Neural cell (in vitro differentiated cells): ENCODE measurements around the gene ACACA. TPM values are rescaled to one million over a fixed set of nuclear protein-coding genes. Genes with fewer than 3 reads are reported as not detected.

ENCODE experiments used
- H2AFZ ChIP-seq: fragments of 200-600, 300-800 bp; sonication (generic), shearing (Covaris generic); 2 replicates; pipeline ENCODE4 v1.6.0; 2014; ENCODE audit warnings: low read depth, mild to moderate bottlenecking, antibody characterized with exemption, low read length, moderate library complexity
- H3F3A ChIP-seq: fragments of 200-600 bp; shearing (Covaris generic); 2 replicates; pipeline ENCODE4 v1.6.1; 2016; ENCODE audit warnings: mild to moderate bottlenecking, moderate library complexity, mixed read lengths, antibody characterized with exemption, low read length; ENCODE audit not compliant: insufficient read depth, poor library complexity, severe bottlenecking
- H3K27ac ChIP-seq: fragments of 200-600, 300-800 bp; sonication (generic), shearing (Covaris generic); 2 replicates; pipeline ENCODE4 v1.5.1; 2014; ENCODE audit warnings: mild to moderate bottlenecking, low read length, moderate library complexity
- H3K27me3 ChIP-seq: fragments of 300-800, 200-600 bp; sonication (generic), shearing (Covaris generic); 2 replicates; pipeline ENCODE4 v1.6.0; 2014; ENCODE audit warnings: mild to moderate bottlenecking, low read depth, low read length, moderate library complexity; ENCODE audit not compliant: insufficient read depth
- H3K36me3 ChIP-seq: fragments of 300-800, 200-600 bp; sonication (generic), shearing (Covaris generic); 2 replicates; pipeline ENCODE4 v1.5.1; 2014; ENCODE audit warnings: mild to moderate bottlenecking, antibody characterized with exemption, low read length, moderate library complexity; ENCODE audit not compliant: insufficient read depth
- H3K4me2 ChIP-seq: fragments of 300-800, 200-600 bp; sonication (generic), shearing (Covaris generic); 2 replicates; pipeline ENCODE4 v1.6.0; 2014; ENCODE audit warnings: mild to moderate bottlenecking, low read length
- H3K4me3 ChIP-seq: fragments of 300-800, 200-600 bp; sonication (generic), shearing (Covaris generic); 2 replicates; pipeline ENCODE4 v1.5.1; 2014; ENCODE audit warnings: mild to moderate bottlenecking, low read length, moderate library complexity
- H3K79me2 ChIP-seq: fragments of 200-600 bp; shearing (Covaris generic); replicated peaks from 2 replicates; pipeline ENCODE4 v1.6.0; 2014; ENCODE audit warnings: mild to moderate bottlenecking, low read length, moderate library complexity; ENCODE audit not compliant: insufficient read depth
- H3K9ac ChIP-seq: fragments of 300-800, 200-600 bp; sonication (generic), shearing (Covaris generic); 2 replicates; pipeline ENCODE4 v1.6.1; 2016; ENCODE audit warnings: mild to moderate bottlenecking, low read length, mixed read lengths
- H3K9me2 ChIP-seq: fragments of 200-600 bp; shearing (Covaris generic); 2 replicates; pipeline ENCODE4 v1.6.1; 2016; ENCODE audit warnings: mild to moderate bottlenecking, low read length, mixed read lengths; ENCODE audit not compliant: insufficient read depth
- H3K9me3 ChIP-seq: fragments of 200-600, 300-800 bp; sonication (generic), shearing (Covaris generic); 2 replicates; pipeline ENCODE4 v1.6.1; 2016; ENCODE audit warnings: mild to moderate bottlenecking, mixed run types, low read length, moderate library complexity, mixed read lengths
- H4K20me1 ChIP-seq: fragments of 200-600 bp; shearing (Covaris generic); 2 replicates; pipeline ENCODE4 v1.6.1; 2016; ENCODE audit warnings: mild to moderate bottlenecking, mixed run types; ENCODE audit not compliant: insufficient read depth
- EP300 ChIP-seq: fragments of 450-650 bp; conservative IDR thresholded peaks from 2 replicates; pipeline ENCODE4 v1.6.1; 2014; ENCODE audit warnings: antibody characterized with exemption, mild to moderate bottlenecking, moderate library complexity; ENCODE audit not compliant: poor library complexity, severe bottlenecking
- EZH2 ChIP-seq: fragments of 200-600, 300-800 bp; shearing (Covaris generic), sonication (generic); IDR thresholded peaks from 2 replicates; pipeline ENCODE4 v1.6.1; 2014; ENCODE audit warnings: antibody characterized with exemption, low read length, borderline replicate concordance, mild to moderate bottlenecking; ENCODE audit not compliant: insufficient read depth, poor library complexity, severe bottlenecking
- MXI1 ChIP-seq: fragments of 450-650 bp; conservative IDR thresholded peaks from 2 replicates; pipeline ENCODE4 v1.6.1; 2014; ENCODE audit warnings: antibody characterized with exemption, mild to moderate bottlenecking; ENCODE audit not compliant: poor library complexity, severe bottlenecking
- POLR2AphosphoS5 ChIP-seq: IDR thresholded peaks from 2 replicates; pipeline ENCODE4 v1.6.1; 2012
- RAD21 ChIP-seq: fragments of 450-650 bp; conservative IDR thresholded peaks from 2 replicates; pipeline ENCODE4 v1.6.1; 2014; ENCODE audit warnings: antibody characterized with exemption, mild to moderate bottlenecking, moderate library complexity
- REST ChIP-seq: IDR thresholded peaks from 2 replicates; pipeline ENCODE4 v1.6.1; 2012; ENCODE audit warnings: borderline replicate concordance
- SMC3 ChIP-seq: fragments of 450-650 bp; conservative IDR thresholded peaks from 2 replicates; pipeline ENCODE4 v1.6.1; 2014; ENCODE audit warnings: antibody characterized with exemption, mild to moderate bottlenecking, moderate library complexity; ENCODE audit not compliant: poor library complexity
- TAF1 ChIP-seq: IDR thresholded peaks from 2 replicates; pipeline ENCODE4 v1.6.1; 2012; ENCODE audit warnings: low read depth
- polyA plus RNA-seq: library from polyadenylated mRNA; depleted of rRNA; stranded (reverse); fragments of >200 nt; gene quantifications from 2 replicates; pipeline ENCODE4 v1.2.3, GENCODE V29; 2014
- TF ChIP-seq, protein P1 (sequence below): fragments of 450-650 bp; IDR thresholded peaks from 2 replicates; pipeline ENCODE4 v1.5.1; 2014; ENCODE audit warnings: antibody characterized with exemption, mild to moderate bottlenecking, moderate library complexity; ENCODE audit not compliant: poor library complexity, severe bottlenecking

The ACACA gene
- polyA plus RNA-seq, 1 donor from 2014 or later = 38.4 TPM

DNA sequence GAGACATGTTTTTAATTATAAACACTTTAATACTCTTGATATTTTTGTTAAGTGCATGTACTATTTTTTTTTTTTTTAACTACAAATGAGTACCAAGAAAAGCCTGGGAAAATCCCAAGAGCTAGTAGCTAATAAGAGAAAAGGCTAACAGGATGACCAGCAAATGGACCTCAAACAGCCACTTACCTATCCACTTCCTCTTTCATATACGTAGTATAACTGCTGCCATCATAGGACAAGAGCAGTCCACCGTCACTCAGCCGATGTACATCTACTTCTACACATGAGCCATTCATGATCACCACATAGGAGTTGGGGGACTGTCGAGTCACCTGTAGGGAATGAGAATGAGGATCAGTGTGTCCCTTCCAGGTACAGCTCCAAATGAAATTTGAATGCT is 158.8 kb downstream of the ACACA start:
- Histone ChIP-seq H3K9ac (no peak overlapping the region), H4K20me1 (no peaks in the 10 kb centered on the region), H3K36me3 (peaks cover 9% of the 10 kb centered on the region), H3K79me2 (no peaks in the 10 kb centered on the region), H3K9me3 (no peaks in the 10 kb centered on the region), H3K27ac (no peak overlapping the region), H3F3A (no peaks in the 10 kb centered on the region), H2AFZ (no peak overlapping the region), H3K27me3 (no peaks in the 10 kb centered on the region), H3K4me3 (no peak overlapping the region), H3K9me2 (no peaks in the 10 kb centered on the region), H3K4me2 (no peak overlapping the region)
- TF ChIP-seq MXI1 (no peak), EP300 (no peak), TAF1 (no peak), POLR2AphosphoS5 (no peak), RAD21 (no peak), SMC3 (no peak), REST (no peak), EZH2 (no peak)
- TF ChIP-seq, protein P1, sequence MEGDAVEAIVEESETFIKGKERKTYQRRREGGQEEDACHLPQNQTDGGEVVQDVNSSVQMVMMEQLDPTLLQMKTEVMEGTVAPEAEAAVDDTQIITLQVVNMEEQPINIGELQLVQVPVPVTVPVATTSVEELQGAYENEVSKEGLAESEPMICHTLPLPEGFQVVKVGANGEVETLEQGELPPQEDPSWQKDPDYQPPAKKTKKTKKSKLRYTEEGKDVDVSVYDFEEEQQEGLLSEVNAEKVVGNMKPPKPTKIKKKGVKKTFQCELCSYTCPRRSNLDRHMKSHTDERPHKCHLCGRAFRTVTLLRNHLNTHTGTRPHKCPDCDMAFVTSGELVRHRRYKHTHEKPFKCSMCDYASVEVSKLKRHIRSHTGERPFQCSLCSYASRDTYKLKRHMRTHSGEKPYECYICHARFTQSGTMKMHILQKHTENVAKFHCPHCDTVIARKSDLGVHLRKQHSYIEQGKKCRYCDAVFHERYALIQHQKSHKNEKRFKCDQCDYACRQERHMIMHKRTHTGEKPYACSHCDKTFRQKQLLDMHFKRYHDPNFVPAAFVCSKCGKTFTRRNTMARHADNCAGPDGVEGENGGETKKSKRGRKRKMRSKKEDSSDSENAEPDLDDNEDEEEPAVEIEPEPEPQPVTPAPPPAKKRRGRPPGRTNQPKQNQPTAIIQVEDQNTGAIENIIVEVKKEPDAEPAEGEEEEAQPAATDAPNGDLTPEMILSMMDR = no peak

GRCh38 chr17:37246085-37246484 is 160.6 kb downstream of the ACACA start:
- no peak overlapping the region for H3K9ac ChIP-seq
- no peaks in the 10 kb centered on the region for H3K79me2 ChIP-seq
- no peak overlapping the region for H3K4me2 ChIP-seq
- H3K4me3 ChIP-seq = no peak overlapping the region
- no peaks in the 10 kb centered on the region for H3K9me2 ChIP-seq
- H2AFZ ChIP-seq = no peak overlapping the region
- peaks cover 9% of the 10 kb centered on the region for H3K36me3 ChIP-seq
- no peaks in the 10 kb centered on the region for H4K20me1 ChIP-seq
- no peaks in the 10 kb centered on the region for H3K9me3 ChIP-seq
- no peaks in the 10 kb centered on the region for H3F3A ChIP-seq
- TF ChIP-seq SMC3 (no peak), EZH2 (no peak), REST (no peak), TAF1 (no peak), EP300 (no peak), POLR2AphosphoS5 (no peak), MXI1 (no peak), RAD21 (no peak)
- TF ChIP-seq, protein P1 = no peak
- no peaks in the 10 kb centered on the region for H3K27me3 ChIP-seq
- H3K27ac ChIP-seq = no peak overlapping the region
